ENCODE results near the gene STAP1. TPM values are rescaled to one million over a fixed set of nuclear protein-coding genes. Genes with fewer than 3 reads are reported as not detected.
"Not testable (repeated sequence)": the region's sequence is repeated elsewhere in the genome, so short reads cannot be mapped to it uniquely, and the experiment has no call there.

STAP1 gene
- total RNA-seq, 3 donors from 2014 or later, result 0.25 to 0.53 (median 0.32) TPM

GRCh38 chr4:67549123-67549522 is 9.4 kb upstream of the STAP1 start:
- no peaks in the 10 kb centered on the region for H3K36me3 ChIP-seq (ENCODE audit: low read depth)
- no peak overlapping the region for H3K4me3 ChIP-seq
- peaks cover 1% of the 10 kb centered on the region for H3K4me1 ChIP-seq (ENCODE audit: low read depth)
- ATAC-seq (no peak), DNase-seq (no peak)
- intact Hi-C loops (cut with DNase I, micrococcal nuclease), result no loop called here
- no peak for TF ChIP-seq CTCF (IDR thresholded peaks at IDR 0.05)
- no peaks in the 10 kb centered on the region for H3K9me3 ChIP-seq

- H3K4me3 ChIP-seq, result no peak overlapping the region
- no peak for DNase-seq
- no peaks in the 10 kb centered on the region for H3K36me3 ChIP-seq (ENCODE audit: low read depth)
- ATAC-seq, result no peak
- H3K9me3 ChIP-seq, result no peaks in the 10 kb centered on the region
- intact Hi-C loops (cut with DNase I, micrococcal nuclease), result no loop called here
- no peaks in the 10 kb centered on the region for H3K4me1 ChIP-seq (ENCODE audit: low read depth)
- no peak for TF ChIP-seq CTCF (IDR thresholded peaks at IDR 0.05)
Observed at GRCh38 chr4:67550451-67550850, 8.1 kb upstream of the STAP1 start.

- H3K4me1 ChIP-seq (ENCODE audit: low read depth), result no peaks in the 10 kb centered on the region
- TF ChIP-seq CTCF (IDR thresholded peaks at IDR 0.05), result no peak
Observed at GRCh38 chr4:67550857-67551256, 7.7 kb upstream of the STAP1 start.

GRCh38 chr4:67552146-67552792 is 6.3 kb upstream of the STAP1 start:
- H3K4me1 ChIP-seq (ENCODE audit: low read depth); H3K36me3 ChIP-seq (ENCODE audit: low read depth); ATAC-seq; DNase-seq; H3K4me3 ChIP-seq; H3K9me3 ChIP-seq; intact Hi-C loops (cut with DNase I, micrococcal nuclease): not testable (repeated sequence)

More at GRCh38 chr4:67550857-67551256, 7.7 kb upstream of the STAP1 start:
- intact Hi-C loops (cut with DNase I, micrococcal nuclease), result no loop called here
- no peak for DNase-seq
- H3K4me3 ChIP-seq, result no peak overlapping the region
- no peaks in the 10 kb centered on the region for H3K36me3 ChIP-seq (ENCODE audit: low read depth)
- no peak for ATAC-seq
- no peaks in the 10 kb centered on the region for H3K9me3 ChIP-seq

GRCh38 chr4:67554096-67554495 is 4.4 kb upstream of the STAP1 start:
- Histone ChIP-seq H3K36me3 (ENCODE audit: low read depth) (no peaks in the 10 kb centered on the region), H3K4me1 (ENCODE audit: low read depth) (no peaks in the 10 kb centered on the region), H3K9me3 (no peaks in the 10 kb centered on the region), H3K4me3 (no peak overlapping the region)
- intact Hi-C loops (cut with DNase I, micrococcal nuclease), result no loop called here
- ATAC-seq (no peak), DNase-seq (no peak)
- TF ChIP-seq CTCF (IDR thresholded peaks at IDR 0.05), result no peak

GRCh38 chr4:67555447-67555846 is 3.1 kb upstream of the STAP1 start:
- no peaks in the 10 kb centered on the region for H3K36me3 ChIP-seq (ENCODE audit: low read depth)
- intact Hi-C loops (cut with DNase I, micrococcal nuclease), result no loop called here
- no peaks in the 10 kb centered on the region for H3K9me3 ChIP-seq
- ATAC-seq, result no peak
- H3K4me1 ChIP-seq (ENCODE audit: low read depth), result no peaks in the 10 kb centered on the region
- no peak for TF ChIP-seq CTCF (IDR thresholded peaks at IDR 0.05)
- DNase-seq, result no peak
- no peak overlapping the region for H3K4me3 ChIP-seq
